COR-L47 (cell line): ENCODE results near the gene SLAIN2.
"Not testable (repeated sequence)": the region's sequence is repeated elsewhere in the genome, so short reads cannot be mapped to it uniquely, and the experiment has no call there.

Experiments
- DNase-seq: peaks from one replicate; lab custom pipeline; 2025; lab: John Stamatoyannopoulos, UW

SLAIN2 gene

GRCh38 chr4:48445704-48446103 is 104.4 kb downstream of the SLAIN2 start:
- no peak for DNase-seq

DNA sequence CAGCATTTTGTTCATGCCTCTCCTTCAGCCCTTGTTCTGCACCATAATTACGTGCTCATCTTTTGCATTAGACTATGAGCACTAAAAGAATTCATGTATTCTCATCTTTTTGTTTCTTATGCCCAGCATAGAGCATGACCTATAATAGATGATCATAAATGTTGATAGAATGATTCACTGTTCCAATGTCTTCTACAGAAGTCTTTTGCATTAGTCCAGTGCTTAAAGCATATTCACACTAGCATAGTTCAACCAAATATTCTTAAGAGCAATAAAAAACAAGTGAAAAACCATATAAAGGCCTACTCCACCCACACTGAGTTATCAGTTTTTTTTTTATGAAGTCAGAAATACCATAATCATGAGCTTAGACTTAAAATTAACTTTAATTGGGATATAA is 105.3 kb downstream of the SLAIN2 start:
- DNase-seq, result no peak

- no peak for DNase-seq
These were observed 107.8 kb downstream of the SLAIN2 start for GRCh38 chr4:48449151-48449550.

DNA sequence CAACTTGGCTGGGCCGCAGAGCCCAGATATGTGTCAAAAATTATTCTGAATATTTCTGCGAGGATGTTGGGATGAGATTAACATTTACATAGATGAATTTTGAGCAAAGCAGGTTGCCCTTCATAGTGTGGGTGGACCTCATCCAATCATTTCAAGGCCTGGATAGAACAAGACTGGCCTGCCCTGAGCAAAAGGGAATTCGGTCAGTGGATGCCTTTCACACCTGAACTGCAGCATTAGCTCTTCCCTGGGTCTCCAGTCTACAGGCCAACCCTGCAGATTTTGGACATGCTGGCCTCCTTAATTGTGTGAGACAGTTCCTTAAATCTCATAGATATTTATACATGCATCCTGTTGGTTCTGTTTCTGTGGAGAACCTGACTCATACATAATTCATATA is 109.4 kb downstream of the SLAIN2 start:
- DNase-seq, result no peak

GRCh38 chr4:48451656-48452055 is 110.3 kb downstream of the SLAIN2 start:
- not testable (repeated sequence) for DNase-seq

DNA sequence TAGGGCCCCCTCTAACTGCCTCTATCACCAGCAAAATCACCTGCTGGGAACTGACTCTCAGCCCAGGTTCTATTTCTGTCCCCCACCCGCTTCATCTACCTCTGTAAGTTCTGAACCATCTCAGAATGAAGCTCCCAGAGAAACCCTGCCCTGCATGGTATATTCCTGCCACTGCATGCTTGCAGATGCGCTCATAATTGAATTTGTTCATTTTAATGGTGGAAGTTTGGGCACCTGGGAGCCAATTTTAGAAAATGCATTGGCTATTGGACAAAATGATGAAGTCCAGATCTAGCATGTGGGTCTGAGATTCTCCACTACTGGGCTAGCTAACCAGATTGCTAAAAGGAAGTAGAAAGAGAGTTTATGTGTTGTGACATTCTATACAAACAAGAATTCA is 113.3 kb downstream of the SLAIN2 start:
- DNase-seq, result no peak

DNA sequence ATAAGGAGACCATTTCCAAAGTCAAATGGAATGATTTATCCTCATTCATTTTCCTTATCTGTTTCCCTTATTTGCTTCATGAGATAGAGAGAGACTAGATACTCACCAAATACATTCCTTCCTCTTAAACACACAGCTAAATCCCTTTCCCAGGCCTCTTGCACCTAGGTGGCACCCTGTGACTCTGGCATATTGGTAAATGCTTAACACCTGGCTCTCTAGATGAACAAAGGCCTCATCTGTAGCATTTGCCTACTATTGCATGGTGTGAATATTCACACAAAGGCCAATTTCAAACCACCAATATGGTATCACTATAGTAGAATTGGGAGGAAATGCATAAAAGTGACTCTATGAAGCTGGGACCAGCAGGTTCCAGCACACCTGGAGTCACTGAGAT is 119.7 kb downstream of the SLAIN2 start:
- no peak for DNase-seq

GRCh38 chr4:48462363-48462762 is 121.0 kb downstream of the SLAIN2 start:
- peak; percentile 61 for DNase-seq

- no peak for DNase-seq
These were observed 126.1 kb downstream of the SLAIN2 start for GRCh38 chr4:48467442-48467841.

DNA sequence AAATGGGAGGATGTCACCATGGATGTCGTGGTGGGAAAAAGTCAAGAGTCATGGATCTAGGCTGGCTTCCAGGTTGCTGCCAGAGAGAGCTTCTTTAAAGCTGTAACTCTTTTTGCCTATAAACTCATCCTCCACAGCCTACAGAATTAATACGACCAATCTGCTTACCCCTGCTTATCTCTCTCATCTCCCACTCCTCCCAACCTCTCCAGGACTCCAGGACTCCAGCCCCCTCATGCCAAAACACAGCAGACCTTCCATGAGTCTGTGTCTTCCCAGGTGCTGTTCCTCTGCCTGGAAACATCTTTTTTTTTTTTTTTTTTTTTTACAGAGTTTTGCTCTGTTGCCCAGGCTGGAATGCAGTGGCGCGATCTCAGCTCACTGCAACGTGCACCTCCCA is 126.6 kb downstream of the SLAIN2 start:
- DNase-seq, result no peak

- no peak for DNase-seq
These were observed 128.8 kb downstream of the SLAIN2 start for GRCh38 chr4:48470137-48470536.

- DNase-seq, result no peak
These were observed 129.2 kb downstream of the SLAIN2 start for GRCh38 chr4:48470570-48470969.

DNA sequence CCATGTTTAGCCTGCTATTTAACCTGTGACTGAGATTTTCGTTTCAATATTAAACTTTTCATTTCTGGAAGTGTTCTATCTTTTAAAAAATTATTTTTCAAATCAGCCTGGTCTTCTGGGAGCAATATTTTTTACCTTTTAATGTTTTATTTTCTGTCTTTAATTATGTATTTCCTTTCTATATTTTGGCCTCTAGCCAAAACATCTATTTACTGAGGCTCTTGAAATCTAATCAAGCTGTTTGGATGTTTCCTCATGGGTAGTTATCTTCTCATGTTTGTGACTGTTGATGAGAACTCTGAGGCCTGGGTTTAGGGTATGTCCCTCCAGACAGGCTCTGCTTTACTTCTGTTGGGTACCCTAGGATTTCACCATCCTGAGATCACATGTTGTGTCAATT is 131.5 kb downstream of the SLAIN2 start:
- DNase-seq, result peak; percentile 20

DNA sequence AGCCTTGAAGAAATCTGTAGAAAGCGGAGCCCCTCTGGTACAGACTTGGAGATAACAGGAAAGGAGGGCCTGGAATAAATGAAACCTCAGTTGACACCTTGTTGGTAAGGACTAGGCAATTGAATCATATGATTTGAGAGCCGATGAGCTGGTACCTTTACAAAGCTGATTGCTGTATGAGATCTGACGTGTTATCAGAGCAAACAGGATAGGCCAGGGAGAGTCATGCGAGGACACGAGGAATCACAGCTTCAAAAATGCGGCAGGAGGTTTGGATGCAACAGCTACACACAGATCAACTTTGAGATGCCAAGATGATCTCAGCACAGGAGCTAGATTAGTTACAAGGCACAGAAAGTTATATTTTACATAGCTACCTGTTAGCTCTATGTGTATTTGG is 134.4 kb downstream of the SLAIN2 start:
- DNase-seq, result no peak
